CD4-positive, alpha-beta T cell treated with Interleukin-2 at 100 ng/mL for 4 hours (primary cell): ENCODE results near the gene COL6A2.
"Not testable (repeated sequence)": the region's sequence is repeated elsewhere in the genome, so short reads cannot be mapped to it uniquely, and the experiment has no call there.

Experiments
- DNase-seq: peaks from one replicate; pipeline ENCODE4 v3.0.0-alpha.2; 2020; ENCODE audit warnings: low spot score

The COL6A2 gene

DNA sequence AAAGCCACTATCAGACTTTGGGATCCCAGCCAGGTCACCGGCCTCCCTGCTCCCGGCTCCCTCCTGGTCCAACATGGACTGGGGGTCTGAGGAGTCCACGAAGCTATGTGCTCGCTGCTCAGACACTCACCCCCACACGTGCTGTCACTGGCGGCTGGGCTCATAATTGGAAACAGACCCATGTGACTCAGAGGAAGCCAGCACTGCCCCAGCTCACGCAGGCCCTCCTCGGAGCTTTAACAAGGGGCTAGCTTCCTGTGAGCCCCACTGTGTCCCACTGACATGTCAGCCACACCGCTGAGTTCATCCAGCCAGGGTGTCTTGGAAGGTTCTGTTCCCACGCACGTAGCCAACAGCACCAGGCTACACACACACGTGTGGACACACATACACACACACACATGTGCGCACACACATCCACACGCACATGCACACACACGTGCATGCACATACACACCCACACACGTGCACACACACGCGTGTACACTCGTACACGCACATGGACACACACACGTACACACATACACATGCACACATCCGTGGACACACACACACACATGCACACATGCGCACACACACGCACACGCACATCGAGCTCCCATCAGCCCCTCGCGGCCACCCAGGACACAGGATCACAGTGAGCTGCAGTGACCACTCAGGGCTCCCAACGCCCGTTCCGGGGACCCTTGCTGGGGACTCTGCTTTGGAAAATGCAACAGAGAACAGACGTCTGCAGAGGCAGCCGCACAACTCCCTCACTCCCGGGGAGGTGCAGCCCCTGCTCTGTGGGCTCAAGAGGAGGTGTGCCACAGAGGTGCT lies 18.4 kb upstream of the COL6A2 start:
- DNase-seq, result no peak

DNA sequence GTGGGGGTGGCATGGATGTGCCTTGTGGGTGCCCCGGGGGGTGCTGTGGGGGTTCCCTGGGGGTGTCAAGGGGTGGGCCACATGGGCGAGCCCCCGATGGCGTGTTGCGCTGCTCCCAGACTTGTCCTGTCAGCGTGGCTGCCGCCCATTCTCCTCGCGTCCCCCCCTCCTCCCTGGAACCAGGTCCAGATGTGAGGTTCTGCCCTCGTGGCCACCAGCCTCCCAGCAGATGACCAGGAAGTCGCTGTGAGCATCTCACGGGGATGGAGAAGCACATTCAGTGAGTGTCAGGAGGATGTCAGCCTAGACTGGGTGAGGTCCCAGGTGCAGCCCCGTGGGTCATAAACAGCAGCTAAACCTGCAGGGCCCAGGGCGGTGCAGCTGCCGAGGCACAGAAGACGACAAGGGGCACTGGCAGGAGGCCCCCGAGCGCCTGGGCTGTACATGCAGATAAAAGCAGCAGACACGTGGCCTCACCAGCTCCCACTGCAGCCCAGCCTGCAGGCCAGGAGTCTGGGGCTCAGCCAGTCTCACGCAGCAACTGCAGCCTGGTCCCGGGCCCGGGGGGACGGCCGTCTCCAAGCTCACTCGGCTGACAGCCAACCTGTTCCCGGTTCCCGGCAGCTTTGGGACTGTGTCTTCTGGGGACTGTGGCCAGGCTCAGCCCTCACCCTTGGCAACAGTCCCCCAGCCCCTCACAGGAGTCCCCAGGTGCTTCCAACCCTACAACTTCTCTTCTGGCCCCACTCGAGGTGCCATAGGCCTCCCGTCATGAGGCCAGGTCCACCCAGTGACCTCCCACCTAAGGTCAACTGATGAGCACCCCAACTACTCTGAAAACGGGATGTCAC lies 17.5 kb upstream of the COL6A2 start:
- DNase-seq, result no peak

GRCh38 chr21:46081022-46081861 lies 16.7 kb upstream of the COL6A2 start:
- no peak for DNase-seq

- no peak for DNase-seq
Measured at GRCh38 chr21:46081862-46082712, 15.8 kb upstream of the COL6A2 start.

GRCh38 chr21:46082713-46082962 lies 15.3 kb upstream of the COL6A2 start:
- no peak for DNase-seq

- no peak for DNase-seq
Measured at GRCh38 chr21:46082963-46083790, 14.7 kb upstream of the COL6A2 start.

DNA sequence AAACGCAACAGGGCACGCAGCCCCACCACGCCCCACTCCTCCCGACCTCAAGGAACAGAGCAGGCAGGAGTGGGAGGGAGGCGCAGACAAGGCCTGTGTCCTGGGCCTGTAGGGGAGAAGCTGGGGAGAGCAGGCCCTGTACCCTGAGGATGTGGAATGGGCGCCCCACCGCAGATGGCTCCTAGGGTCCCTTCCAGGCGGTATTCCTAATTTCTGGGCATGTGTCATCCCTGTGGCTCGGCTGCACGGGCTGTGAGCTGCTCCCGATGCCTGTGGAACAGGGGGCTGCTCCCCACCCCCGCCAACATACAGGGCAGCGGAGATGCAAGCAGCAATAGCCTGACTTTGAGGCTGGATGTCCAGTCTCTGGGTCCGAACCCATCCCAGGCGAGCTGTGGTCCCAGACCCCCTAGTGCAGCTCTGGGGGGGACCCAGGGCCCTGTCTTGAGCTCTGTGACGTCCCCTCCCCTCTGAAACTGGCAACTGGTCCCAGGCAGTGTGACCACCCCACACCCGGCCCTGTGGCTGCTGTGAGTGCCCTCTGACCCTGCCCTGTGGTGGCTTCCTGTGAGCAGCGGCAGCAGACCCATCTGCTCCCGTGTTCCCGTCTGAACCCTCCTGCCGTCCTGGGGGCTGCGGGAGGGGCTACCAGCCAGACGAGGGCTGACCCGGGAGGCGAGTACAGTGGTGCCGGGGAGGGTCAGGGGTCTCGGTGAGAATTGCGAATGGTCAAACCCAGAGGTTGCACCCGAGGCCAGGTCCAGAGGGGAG lies 13.9 kb upstream of the COL6A2 start:
- no peak for DNase-seq

DNA sequence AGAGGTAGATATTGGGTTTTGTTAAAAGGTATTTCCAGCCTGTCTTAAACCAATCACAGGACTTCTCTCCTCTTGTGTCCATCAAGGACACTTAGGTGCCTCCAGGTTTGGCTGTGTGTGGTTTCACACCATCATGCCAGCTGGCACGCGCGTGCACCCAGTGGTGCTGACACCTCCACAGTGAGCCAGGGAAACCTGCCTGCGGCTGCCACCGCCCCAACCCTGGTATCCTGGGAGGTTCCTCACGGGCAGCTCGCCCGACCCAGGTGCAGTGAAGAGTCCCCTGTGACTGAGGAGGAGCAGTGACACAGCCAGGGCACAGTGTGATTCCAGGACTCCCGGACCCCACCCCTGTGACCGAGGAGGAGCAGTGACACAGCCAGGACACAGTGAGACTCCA lies 13.2 kb upstream of the COL6A2 start:
- no peak for DNase-seq

DNA sequence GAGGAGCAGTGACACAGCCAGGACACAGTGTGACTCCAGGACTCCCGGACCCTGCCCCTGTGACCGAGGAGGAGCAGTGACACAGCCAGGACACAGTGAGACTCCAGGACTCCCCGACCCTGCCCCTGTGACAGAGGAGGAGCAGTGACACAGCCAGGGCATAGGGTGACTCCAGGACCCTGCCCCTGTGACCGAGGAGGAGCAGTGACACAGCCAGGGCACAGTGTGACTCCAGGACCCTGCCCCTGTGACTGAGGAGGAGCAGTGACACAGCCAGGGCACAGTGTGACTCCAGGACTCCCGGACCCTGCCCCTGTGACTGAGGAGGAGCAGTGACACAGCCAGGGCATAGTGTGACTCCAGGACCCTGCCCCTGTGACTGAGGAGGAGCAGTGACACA lies 12.7 kb upstream of the COL6A2 start:
- DNase-seq, result not testable (repeated sequence)

GRCh38 chr21:46087641-46088040 lies 10.3 kb upstream of the COL6A2 start:
- no peak for DNase-seq

DNA sequence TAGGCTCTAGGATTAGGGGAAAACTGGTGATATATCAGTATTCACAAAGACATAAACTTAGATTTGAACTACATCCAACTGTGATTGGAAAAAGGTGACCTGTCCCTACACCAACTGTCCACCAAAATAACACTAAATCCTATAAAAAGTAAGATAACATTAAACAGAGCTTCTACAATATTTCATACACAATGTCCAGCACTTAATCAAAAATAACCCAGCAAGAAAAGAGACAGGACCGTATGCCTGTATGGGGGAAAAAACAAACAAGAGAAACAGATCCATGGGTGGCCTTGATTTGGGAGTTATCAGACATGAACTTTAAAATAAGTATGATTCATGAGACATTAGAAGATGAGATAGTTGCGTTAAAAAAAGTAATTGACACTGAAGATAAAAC lies 9.7 kb upstream of the COL6A2 start:
- no peak for DNase-seq

DNA sequence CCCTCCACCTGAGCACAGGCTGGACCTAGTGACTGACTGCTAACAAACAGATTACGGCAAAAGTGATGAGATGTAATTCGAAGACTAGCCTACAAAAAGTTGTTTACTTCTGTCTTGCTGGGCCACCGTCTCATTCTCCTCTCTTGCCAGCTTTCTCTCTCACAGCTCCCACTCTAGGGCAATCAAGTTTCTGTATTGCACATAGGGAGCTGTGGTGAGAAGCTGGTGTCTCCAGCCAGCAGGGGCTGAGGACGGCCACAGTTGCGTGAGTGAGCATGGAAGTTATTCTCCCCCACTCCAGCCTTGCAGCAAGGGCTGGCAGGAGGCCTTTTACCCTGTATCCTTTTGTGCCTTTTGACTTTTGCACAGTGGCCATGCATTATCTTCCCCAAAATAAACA lies 8.6 kb upstream of the COL6A2 start:
- no peak for DNase-seq

GRCh38 chr21:46091118-46091517 lies 6.8 kb upstream of the COL6A2 start:
- no peak for DNase-seq

GRCh38 chr21:46091631-46092025 lies 6.3 kb upstream of the COL6A2 start:
- no peak for DNase-seq

DNA sequence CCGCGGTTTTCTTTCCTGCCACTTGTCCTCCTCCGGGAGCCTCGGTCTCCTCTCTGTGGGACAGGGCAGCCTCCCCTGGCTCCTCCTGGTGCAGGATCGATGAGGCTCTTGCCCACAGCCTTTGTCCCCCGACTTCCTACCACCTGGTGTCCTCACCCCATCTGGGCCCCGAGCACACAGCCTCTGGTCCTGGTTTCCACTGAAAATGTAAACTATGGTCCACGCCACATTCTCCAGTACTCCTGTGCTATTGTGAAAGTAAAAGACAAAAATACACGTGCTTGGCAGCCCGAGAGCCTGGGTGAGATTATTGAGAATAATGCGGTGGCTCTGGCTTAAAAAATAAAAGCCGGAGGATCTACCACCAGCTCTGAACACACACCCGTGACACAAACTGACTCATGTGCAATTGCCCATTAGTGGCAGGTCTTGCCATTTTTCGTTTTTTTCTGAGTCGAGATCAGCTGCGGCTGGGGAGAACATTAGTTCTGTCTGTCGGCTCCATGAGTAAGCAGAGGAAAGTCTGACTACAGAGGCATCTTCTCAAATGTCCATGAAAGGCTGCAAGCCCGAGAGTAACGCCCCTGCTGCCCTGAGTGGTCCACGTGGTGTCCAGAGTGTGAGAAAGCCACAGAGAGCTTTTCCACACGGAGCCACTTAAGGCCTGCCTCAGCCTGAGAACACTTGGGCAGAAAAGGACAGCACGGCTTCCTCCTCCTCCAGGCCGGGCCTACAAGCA lies 5.7 kb upstream of the COL6A2 start:
- no peak for DNase-seq

GRCh38 chr21:46092811-46093667 lies 4.9 kb upstream of the COL6A2 start:
- no peak for DNase-seq

- DNase-seq, result peak; percentile 27
Measured at GRCh38 chr21:46093668-46094400, 4.1 kb upstream of the COL6A2 start.
